Activated T-cell treated with anti-CD3 and anti-CD28 coated beads, Interleukin-2, amount 50 U/mL, for 72 hours (primary cell): ENCODE data around the gene MRM1. TPM values are rescaled to one million over a fixed set of nuclear protein-coding genes. Genes with fewer than 3 reads are reported as not detected.
"Not testable (repeated sequence)": the region's sequence is repeated elsewhere in the genome, so short reads cannot be mapped to it uniquely, and the experiment has no call there.

Experiments
- ATAC-seq, 2 donors: fragments of 150-1000 bp; cut with Tn5 transposase; replicated peaks in 1 of 2; 2 replicates each; pipeline ENCODE4 v1.10.0; 2021; ENCODE audit warnings: moderate library complexity in 2 of 2, mild to moderate bottlenecking in 1 of 2
- DNase-seq, 2 donors: peaks; one replicate each; pipeline ENCODE4 v3.0.0; 2021 to 2022; ENCODE audit warnings: mixed read lengths in 1 of 2
- H3K27ac Mint-ChIP-seq: one replicate; pipeline ENCODE4 v1.8.0; 2022; ENCODE audit warnings: mild to moderate bottlenecking, moderate library complexity, mixed read lengths
- H3K27me3 Mint-ChIP-seq: one replicate; pipeline ENCODE4 v1.8.0; 2022; ENCODE audit warnings: low read depth, mixed read lengths
- H3K36me3 Mint-ChIP-seq, 2 donors: one replicate each; pipeline ENCODE4 v1.8.0; 2022; ENCODE audit warnings: mixed read lengths in 2 of 2, mild to moderate bottlenecking in 1 of 2; ENCODE audit not compliant: insufficient read depth in 2 of 2
- H3K4me1 Mint-ChIP-seq: one replicate; pipeline ENCODE4 v1.8.0; 2022; ENCODE audit warnings: low read depth, mixed read lengths
- H3K4me3 Mint-ChIP-seq, 2 donors: one replicate each; pipeline ENCODE4 v1.8.0; 2022; ENCODE audit warnings: mild to moderate bottlenecking in 2 of 2, mixed read lengths in 2 of 2, moderate library complexity in 2 of 2
- H3K9me3 Mint-ChIP-seq, 2 donors: one replicate each; pipeline ENCODE4 v1.8.0; 2022; ENCODE audit warnings: mixed read lengths in 2 of 2
- total RNA-seq, 2 donors: library from RNA; stranded (reverse); gene quantifications; one replicate each; pipeline ENCODE4 v1.2.3, GENCODE V29; 2022

Gene MRM1
- total RNA-seq, 2 donors from 2014 or later = 8.0 to 8.8 TPM

DNA sequence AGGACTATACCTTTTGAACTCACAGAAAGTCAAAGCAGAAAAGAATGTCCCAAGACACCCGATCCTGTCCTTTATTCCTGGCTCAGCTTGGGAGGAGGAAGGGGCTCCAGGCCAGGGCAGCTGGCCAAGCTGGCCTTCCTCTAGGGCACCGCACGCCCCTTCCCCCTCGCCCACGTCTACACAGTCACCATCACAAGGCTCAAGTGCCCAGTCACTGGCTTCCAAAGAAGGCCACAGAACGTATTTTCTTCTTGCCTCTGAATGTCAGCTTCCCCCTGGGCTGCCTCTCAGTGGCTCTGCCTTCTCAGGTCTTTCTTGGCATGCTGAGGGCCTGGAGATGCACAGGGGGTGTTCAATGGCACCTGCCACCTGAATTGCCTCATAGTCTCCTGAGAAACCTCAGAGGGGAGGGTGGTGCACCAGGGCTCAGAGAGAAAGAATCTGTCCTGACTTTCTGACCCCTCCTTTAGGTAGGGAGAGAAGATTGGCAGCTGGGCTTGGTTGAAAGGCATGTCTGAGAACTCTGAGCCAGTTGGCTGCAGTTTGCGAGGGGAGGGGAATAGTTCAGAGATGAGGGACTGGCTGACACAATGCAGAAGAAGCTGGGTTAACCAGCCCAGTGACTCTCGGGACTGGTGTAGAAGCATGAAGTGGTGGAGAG lies 7.6 kb upstream of the MRM1 start:
- Mint-ChIP-seq H3K27ac (peak overlapping the region; percentile 2), H3K36me3 (peaks cover 2 to 8% of the 10 kb centered on the region in 2 donors), H3K4me3 (no peak overlapping the region), H3K9me3 (no peaks in the 10 kb centered on the region), H3K4me1 (peaks cover 39% of the 10 kb centered on the region), H3K27me3 (no peaks in the 10 kb centered on the region)
- no peak for DNase-seq
- no peak for ATAC-seq

DNA sequence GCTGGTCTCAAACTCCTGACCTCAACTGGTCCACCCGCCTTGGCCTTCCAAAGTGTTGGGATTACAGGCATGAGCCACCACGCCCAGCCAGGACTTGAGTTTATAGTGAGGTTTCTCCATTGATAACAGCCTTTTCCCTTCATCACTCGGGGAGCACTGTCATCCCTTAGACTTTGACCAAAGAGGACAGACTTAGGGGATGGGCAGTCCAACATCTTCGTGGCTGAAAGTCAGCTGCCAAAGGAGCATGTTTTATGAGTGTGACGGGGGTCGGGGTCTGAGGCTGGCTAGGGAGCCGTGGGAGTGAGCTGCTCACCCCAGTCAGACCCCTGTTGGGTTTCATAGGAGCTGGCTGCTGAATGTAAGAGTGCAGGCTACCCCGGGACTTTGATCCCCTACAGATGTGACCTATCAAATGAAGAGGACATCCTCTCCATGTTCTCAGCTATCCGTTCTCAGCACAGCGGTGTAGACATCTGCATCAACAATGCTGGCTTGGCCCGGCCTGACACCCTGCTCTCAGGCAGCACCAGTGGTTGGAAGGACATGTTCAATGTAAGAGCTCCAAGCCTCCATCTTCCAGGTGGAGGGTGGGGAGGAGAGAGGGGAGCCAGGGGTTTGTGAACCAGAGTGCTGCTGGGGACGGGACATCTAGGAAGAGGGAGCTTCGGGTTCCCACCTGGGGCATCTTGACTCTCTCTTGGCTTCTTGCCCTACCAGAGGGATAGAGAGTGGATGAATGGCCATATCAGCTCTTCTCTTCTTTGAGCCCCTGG lies 6.6 kb upstream of the MRM1 start:
- no peaks in the 10 kb centered on the region for H3K9me3 Mint-ChIP-seq
- no peak overlapping the region for H3K4me3 Mint-ChIP-seq
- no peak for ATAC-seq
- H3K36me3 Mint-ChIP-seq = peaks cover under 1 to 2% of the 10 kb centered on the region in 2 donors
- H3K27ac Mint-ChIP-seq = no peak overlapping the region
- peaks cover 35% of the 10 kb centered on the region for H3K4me1 Mint-ChIP-seq
- DNase-seq = no peak
- no peaks in the 10 kb centered on the region for H3K27me3 Mint-ChIP-seq

DNA sequence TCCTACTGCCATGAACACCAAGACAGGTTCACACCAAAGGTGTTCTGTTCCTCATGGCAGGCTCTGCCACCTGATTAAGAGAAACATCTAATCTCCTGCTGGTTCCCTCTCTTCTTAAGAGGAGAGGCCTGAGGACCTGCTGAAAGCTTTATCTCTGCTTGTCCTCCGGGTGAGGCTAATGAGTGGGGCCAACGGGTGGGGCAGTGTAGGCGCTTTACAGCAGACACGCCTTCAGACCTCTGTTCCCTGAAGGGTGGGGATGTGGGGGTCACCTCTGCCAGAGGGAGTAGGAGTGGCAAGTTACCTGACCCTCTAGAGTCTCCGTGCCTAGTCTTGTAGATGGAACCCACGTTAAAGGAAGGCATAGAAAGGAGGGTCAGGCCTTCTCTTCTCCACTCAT lies 4.2 kb upstream of the MRM1 start:
- peaks cover 0 to 2% of the 10 kb centered on the region in 2 donors for H3K36me3 Mint-ChIP-seq
- no peak overlapping the region for H3K27ac Mint-ChIP-seq
- no peaks in the 10 kb centered on the region for H3K9me3 Mint-ChIP-seq
- peaks cover 28% of the 10 kb centered on the region for H3K4me1 Mint-ChIP-seq
- no peak overlapping the region for H3K4me3 Mint-ChIP-seq
- no peaks in the 10 kb centered on the region for H3K27me3 Mint-ChIP-seq
- no peak for DNase-seq
- ATAC-seq = no peak

DNA sequence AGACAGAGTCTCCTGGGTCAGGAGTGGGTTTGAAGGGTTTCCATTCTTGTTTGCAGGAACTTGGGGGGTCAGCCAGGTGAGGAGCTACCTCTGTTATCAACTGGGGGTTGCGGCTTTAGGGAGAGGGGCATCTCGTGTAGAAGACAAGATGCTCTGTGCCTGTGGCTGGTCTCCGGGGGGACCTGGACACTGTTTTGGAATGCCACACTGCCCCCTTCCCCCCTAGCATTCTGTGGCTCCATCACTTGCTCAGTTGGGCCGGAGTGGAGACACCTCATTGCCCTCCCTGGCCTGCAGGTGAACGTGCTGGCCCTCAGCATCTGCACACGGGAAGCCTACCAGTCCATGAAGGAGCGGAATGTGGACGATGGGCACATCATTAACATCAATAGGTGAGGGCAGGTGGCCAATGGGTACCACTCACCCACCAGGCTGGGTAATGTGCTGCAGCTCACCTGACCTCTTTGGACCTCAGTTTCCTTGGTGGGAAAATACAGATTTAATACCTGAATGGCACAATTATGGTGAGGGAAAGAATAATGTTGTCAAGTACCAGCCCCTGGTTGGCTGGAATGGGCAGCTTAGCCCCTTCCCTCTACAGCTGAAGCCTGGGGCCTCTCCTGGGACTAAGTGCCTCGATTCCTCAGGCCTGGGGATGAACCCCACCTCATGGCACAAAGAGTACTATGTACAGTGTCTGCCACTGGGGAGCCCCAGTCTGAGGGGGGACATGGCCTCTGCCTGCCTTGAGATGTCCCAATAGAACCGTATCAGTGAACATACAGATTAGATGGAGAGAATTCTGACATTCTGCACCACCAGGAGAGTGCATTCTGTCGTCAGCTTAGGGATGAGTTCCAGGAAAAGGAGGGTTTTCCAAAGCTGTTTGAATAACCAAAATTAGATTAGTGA lies 3.3 kb upstream of the MRM1 start:
- ATAC-seq (no peak), DNase-seq (no peak)
- Mint-ChIP-seq H3K36me3 (peaks cover 0 to 2% of the 10 kb centered on the region in 2 donors), H3K9me3 (no peaks in the 10 kb centered on the region), H3K27me3 (no peaks in the 10 kb centered on the region), H3K27ac (no peak overlapping the region), H3K4me3 (no peak overlapping the region), H3K4me1 (peaks cover 19% of the 10 kb centered on the region)

DNA sequence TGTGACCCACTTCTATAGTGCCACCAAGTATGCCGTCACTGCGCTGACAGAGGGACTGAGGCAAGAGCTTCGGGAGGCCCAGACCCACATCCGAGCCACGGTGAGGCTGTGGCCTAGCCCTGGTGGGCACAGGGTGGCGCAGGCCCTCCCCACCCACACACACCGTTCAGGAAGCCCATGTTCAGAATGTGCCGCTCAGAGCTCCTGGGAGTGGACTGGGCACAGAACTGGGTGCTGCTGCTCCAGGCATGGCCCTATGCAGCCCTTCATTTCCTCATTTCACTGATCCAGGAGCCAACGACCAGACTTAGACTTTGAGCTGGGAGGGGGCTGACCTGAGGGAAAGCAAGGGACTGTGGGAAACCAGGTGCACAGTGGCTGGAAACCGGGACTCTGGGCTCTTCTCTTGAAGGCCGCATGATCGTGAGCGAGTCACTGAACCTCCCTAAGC lies 2.4 kb upstream of the MRM1 start:
- H3K36me3 Mint-ChIP-seq = peaks cover under 1 to 2% of the 10 kb centered on the region in 2 donors
- no peak overlapping the region for H3K4me3 Mint-ChIP-seq
- ATAC-seq (no peak), DNase-seq (no peak)
- no peaks in the 10 kb centered on the region for H3K27me3 Mint-ChIP-seq
- H3K27ac Mint-ChIP-seq = no peak overlapping the region
- H3K9me3 Mint-ChIP-seq = no peaks in the 10 kb centered on the region
- peaks cover 16% of the 10 kb centered on the region for H3K4me1 Mint-ChIP-seq

DNA sequence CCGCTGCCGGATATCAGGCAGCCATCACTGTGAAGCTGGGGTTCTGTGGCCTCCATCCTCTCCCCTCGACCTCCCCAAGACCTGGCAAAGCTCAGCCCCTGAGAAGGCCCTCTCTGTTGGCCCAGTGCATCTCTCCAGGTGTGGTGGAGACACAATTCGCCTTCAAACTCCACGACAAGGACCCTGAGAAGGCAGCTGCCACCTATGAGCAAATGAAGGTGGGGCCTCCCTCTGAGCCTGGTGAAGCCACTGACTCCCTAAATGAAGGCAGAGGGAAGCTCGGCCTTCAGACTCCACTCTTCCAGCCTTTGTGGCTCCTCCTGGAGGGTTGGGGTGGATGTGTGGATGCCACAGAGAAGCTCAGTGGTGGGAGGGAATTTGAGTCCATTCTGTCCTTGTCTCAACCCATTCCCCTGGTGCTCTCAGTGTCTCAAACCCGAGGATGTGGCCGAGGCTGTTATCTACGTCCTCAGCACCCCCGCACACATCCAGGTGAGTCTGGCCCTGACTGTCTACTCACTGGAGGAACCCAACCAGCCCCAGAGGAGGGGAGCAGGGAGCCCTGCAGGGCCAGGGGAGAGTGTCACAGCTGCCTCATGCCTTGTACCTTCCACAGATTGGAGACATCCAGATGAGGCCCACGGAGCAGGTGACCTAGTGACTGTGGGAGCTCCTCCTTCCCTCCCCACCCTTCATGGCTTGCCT lies 1.7 kb upstream of the MRM1 start:
- no peaks in the 10 kb centered on the region for H3K27me3 Mint-ChIP-seq
- no peaks in the 10 kb centered on the region for H3K9me3 Mint-ChIP-seq
- DNase-seq = no peak
- no peak overlapping the region for H3K4me3 Mint-ChIP-seq
- peaks cover 23% of the 10 kb centered on the region for H3K4me1 Mint-ChIP-seq
- no peak overlapping the region for H3K27ac Mint-ChIP-seq
- peaks cover 4 to 5% of the 10 kb centered on the region in 2 donors for H3K36me3 Mint-ChIP-seq
- no peak for ATAC-seq

DNA sequence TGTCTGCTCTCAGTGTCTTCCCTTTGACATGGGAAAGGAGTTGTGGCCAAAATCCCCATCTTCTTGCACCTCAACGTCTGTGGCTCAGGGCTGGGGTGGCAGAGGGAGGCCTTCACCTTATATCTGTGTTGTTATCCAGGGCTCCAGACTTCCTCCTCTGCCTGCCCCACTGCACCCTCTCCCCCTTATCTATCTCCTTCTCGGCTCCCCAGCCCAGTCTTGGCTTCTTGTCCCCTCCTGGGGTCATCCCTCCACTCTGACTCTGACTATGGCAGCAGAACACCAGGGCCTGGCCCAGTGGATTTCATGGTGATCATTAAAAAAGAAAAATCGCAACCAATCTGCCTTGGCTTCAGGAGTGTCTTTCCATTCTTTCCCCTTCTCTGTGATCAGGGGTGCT lies 918 bp upstream of the MRM1 start:
- Mint-ChIP-seq H3K27me3 (no peaks in the 10 kb centered on the region), H3K4me3 (peak overlapping the region; percentile 90 to 95), H3K9me3 (no peaks in the 10 kb centered on the region), H3K4me1 (peaks cover 28% of the 10 kb centered on the region), H3K27ac (peak overlapping the region; percentile 96), H3K36me3 (peaks cover 4 to 5% of the 10 kb centered on the region in 2 donors)
- no peak for DNase-seq
- no peak for ATAC-seq

DNA sequence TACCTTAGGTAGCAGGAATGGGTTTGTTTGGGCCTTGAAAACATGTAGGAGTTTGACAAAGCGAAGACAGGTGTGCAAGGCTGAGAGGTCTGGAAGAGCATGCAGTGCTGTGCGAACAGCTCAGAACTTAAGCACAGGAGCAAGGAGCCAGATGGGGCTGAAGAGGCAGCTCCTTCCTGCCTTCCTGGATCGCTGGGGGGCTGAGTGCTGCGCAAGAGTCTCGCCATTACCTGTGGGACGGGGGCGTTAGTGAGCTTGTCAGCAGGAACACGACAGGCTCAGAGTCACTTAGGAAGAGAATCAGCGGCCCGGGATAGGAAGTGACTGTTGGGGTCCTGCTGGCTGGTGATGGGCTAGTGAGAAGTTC lies 464 bp upstream of the MRM1 start:
- ATAC-seq = peak; percentile 7 to 11

DNA sequence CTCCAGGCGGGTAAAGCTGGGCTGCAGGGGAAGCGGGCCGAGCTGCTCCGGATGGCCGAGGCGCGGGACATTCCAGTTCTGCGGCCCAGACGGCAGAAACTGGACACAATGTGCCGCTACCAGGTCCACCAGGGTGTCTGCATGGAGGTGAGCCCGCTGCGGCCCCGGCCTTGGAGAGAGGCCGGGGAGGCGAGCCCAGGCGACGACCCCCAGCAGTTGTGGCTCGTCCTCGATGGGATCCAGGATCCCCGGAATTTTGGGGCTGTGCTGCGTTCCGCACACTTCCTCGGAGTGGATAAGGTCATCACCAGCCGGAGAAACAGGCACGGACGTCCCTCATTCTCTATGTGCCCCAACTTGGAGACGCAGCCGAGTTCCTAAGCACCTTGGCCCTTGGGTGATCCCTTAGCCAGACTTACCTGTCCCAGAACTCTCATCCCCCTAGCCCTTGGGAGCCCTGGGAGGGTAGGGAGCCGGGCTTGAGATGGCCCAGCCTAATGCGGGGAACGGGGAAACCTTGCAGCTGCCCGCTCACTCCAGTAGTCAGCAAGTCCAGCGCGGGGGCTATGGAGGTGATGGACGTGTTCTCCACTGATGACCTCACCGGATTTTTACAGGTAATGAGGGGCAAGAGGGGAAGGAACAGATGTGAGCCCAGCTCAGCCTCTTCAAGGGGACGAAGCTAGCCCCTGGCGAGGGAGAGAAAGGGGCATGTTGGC lies 806 bp downstream of the MRM1 start:
- no peaks in the 10 kb centered on the region for H3K9me3 Mint-ChIP-seq
- H3K4me1 Mint-ChIP-seq = peaks cover 36% of the 10 kb centered on the region
- H3K36me3 Mint-ChIP-seq = peaks cover 4 to 7% of the 10 kb centered on the region in 2 donors
- H3K4me3 Mint-ChIP-seq = peak overlapping the region; percentile 90 to 95
- ATAC-seq (peak; percentile 18 to 21), DNase-seq (peak; percentile 22 to 26)
- peak overlapping the region; percentile 51 for H3K27ac Mint-ChIP-seq
- no peaks in the 10 kb centered on the region for H3K27me3 Mint-ChIP-seq

More for the DNA sequence above, 464 bp upstream of the MRM1 start:
- H3K27ac Mint-ChIP-seq = peak overlapping the region; percentile 96
- peaks cover 4 to 7% of the 10 kb centered on the region in 2 donors for H3K36me3 Mint-ChIP-seq
- no peak for DNase-seq
- H3K27me3 Mint-ChIP-seq = no peaks in the 10 kb centered on the region
- H3K9me3 Mint-ChIP-seq = no peaks in the 10 kb centered on the region
- H3K4me3 Mint-ChIP-seq = peak overlapping the region; percentile 90 to 95
- H3K4me1 Mint-ChIP-seq = peaks cover 33% of the 10 kb centered on the region

DNA sequence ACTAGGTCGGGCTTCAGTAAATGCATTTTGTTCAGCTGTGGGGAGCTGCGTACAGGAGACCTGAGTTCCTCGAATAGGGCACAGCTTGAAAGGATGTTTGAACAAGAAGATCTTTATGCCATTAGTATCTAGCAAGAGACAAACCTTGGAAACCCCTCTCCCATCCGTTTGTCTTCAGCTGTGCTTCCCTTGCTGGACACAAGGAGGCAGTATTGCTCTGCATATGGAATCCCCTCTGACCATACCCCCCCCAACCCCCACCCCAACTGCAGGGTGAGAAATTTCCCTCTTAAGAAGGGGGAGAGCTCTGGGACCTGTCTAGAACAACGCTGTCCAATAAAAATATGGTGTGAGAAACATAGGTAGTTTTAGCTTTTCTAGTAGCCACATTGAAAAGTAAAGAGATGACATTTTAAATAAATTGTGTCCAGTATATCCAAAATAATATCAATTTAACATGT lies 1.6 kb downstream of the MRM1 start:
- ATAC-seq = peak in 1 of 2 donors; percentile 20
- Mint-ChIP-seq H3K4me3 (peak overlapping the region; percentile 90 to 95), H3K9me3 (no peaks in the 10 kb centered on the region), H3K27ac (peak overlapping the region; percentile 48), H3K36me3 (peaks cover 6 to 7% of the 10 kb centered on the region in 2 donors), H3K4me1 (peaks cover 40% of the 10 kb centered on the region), H3K27me3 (no peaks in the 10 kb centered on the region)
- DNase-seq = peak; percentile 66 to 71

DNA sequence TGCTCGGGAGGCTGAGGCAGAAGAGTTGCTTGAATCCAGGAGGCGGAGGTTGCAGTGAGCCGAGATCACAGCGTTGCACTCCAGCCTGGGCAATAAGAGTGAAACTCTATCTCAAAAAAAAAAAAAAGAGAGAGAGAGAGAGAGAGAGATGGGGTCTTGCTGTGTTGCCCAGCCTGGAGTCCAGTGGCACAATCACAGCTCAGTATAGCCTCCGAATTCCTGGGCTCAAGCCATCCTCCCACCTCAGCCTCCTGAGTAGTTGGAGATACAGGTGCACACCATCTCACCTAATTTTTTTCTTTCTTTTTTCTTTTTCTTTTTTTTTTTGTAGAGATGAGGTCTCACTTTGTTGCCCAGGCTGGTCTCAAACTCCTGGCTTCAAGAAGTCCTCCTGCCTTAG lies 3.6 kb downstream of the MRM1 start:
- H3K36me3 Mint-ChIP-seq, DNase-seq, ATAC-seq, H3K9me3 Mint-ChIP-seq, H3K27me3 Mint-ChIP-seq: not testable (repeated sequence)
- peak overlapping the region in 1 of 2 donors; percentile 6 for H3K4me3 Mint-ChIP-seq
- H3K27ac Mint-ChIP-seq = peak overlapping the region; percentile 25
- peaks cover 52% of the 10 kb centered on the region for H3K4me1 Mint-ChIP-seq

DNA sequence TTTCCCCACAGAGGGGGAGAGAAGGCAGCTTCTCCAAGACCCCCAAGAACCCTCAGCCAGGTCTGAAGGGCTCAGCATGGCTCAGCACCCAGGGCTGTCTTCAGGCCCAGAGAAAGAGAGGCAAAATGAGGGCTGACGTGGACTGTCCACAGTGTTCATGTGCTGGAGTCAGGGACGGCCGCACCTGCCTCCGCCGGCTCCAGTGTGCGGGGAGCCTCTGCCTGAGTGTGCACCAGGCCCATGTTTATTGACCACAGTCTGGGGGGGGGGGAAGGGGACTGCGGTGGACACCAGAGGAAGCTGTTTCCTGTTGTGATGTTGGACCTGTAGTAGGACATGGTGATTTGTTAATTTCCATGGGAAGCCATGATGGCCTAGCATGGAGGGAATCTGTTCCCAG lies 6.9 kb downstream of the MRM1 start:
- ATAC-seq = no peak
- Mint-ChIP-seq H3K27me3 (no peaks in the 10 kb centered on the region), H3K9me3 (no peaks in the 10 kb centered on the region), H3K36me3 (peaks cover 7% of the 10 kb centered on the region in 2 donors), H3K4me3 (no peak overlapping the region), H3K4me1 (peaks cover 41% of the 10 kb centered on the region), H3K27ac (no peak overlapping the region)
- DNase-seq = no peak
